GM06990 (cell line): ENCODE data around the gene REEP5.
A peak's percentile ranks its signal among the peaks of the same experiment; 100 is the strongest.
"Not testable (repeated sequence)": the region's sequence is repeated elsewhere in the genome, so short reads cannot be mapped to it uniquely, and the experiment has no call there.

ENCODE experiments used
- DNase-seq: peaks from one replicate; pipeline ENCODE4 v3.0.0-alpha.2; 2011; ENCODE audit not compliant: insufficient read length; ENCODE audit errors: extremely low read depth
- H3K27me3 ChIP-seq: replicated peaks from 2 replicates; pipeline ENCODE4 v1.6.0; 2011; ENCODE audit warnings: low read length; ENCODE audit not compliant: control insufficient read depth, insufficient read depth
- H3K36me3 ChIP-seq: 2 replicates; pipeline ENCODE4 v1.5.1; 2011; ENCODE audit warnings: low read length; ENCODE audit not compliant: control insufficient read depth, insufficient read depth
- H3K4me3 ChIP-seq: replicated peaks from 2 replicates; pipeline ENCODE4 v1.5.1; 2011; ENCODE audit warnings: low read depth, mild to moderate bottlenecking, control low read depth, low read length
- CTCF ChIP-seq: IDR thresholded peaks from 2 replicates; pipeline ENCODE4 v1.5.1; 2011; ENCODE audit warnings: low read length, control low read depth, mild to moderate bottlenecking, inconsistent platforms; ENCODE audit not compliant: insufficient read depth, poor library complexity, severe bottlenecking

Gene REEP5

GRCh38 chr5:112862085-112862484 lies 59.9 kb downstream of the REEP5 start:
- no peak for TF ChIP-seq CTCF
- no peak for DNase-seq
- peak overlapping the region; percentile 81 for H3K4me3 ChIP-seq
- H3K36me3 ChIP-seq, result peaks cover 7% of the 10 kb centered on the region
- no peaks in the 10 kb centered on the region for H3K27me3 ChIP-seq

GRCh38 chr5:112861638-112861985 lies 60.4 kb downstream of the REEP5 start:
- peaks cover 5% of the 10 kb centered on the region for H3K36me3 ChIP-seq
- TF ChIP-seq CTCF, result no peak
- no peaks in the 10 kb centered on the region for H3K27me3 ChIP-seq
- H3K4me3 ChIP-seq, result peak overlapping the region; percentile 81
- no peak for DNase-seq

- Histone ChIP-seq H3K4me3 (peak within 1 kb of the TSS; percentile 81), H3K36me3 (peaks cover 5% of the 10 kb centered on the region), H3K27me3 (no peaks in the 10 kb centered on the region)
- DNase-seq, result peak; percentile 89
- no peak for TF ChIP-seq CTCF
Observed at GRCh38 chr5:112860929-112861637, 60.9 kb downstream of the REEP5 start, which contains the start of gene SRP19. Gene SRP19 (plus strand): TSS chr5:112861287. CDS start chr5:112861377, 90 bp downstream.

GRCh38 chr5:112860571-112860928 lies 61.5 kb downstream of the REEP5 start:
- DNase-seq, H3K36me3 ChIP-seq: not testable (repeated sequence)
- peak overlapping the region; percentile 81 for H3K4me3 ChIP-seq

GRCh38 chr5:112857866-112858265 lies 64.2 kb downstream of the REEP5 start:
- no peak for DNase-seq
- H3K27me3 ChIP-seq, result no peaks in the 10 kb centered on the region
- H3K36me3 ChIP-seq, result no peaks in the 10 kb centered on the region; the same call in 1 of the 2 replicates
- no peak overlapping the region for H3K4me3 ChIP-seq
- no peak for TF ChIP-seq CTCF

More at GRCh38 chr5:112860571-112860928, 61.5 kb downstream of the REEP5 start:
- H3K27me3 ChIP-seq, result not testable (repeated sequence)

- DNase-seq, result no peak
- H3K36me3 ChIP-seq, result no peaks in the 10 kb centered on the region
- TF ChIP-seq CTCF, result no peak
- no peaks in the 10 kb centered on the region for H3K27me3 ChIP-seq
- no peak overlapping the region for H3K4me3 ChIP-seq
Observed at GRCh38 chr5:112854651-112855050, 67.4 kb downstream of the REEP5 start.
